ENCODE measurements around the gene SLC16A13. TPM values are rescaled to one million over a fixed set of nuclear protein-coding genes. Genes with fewer than 3 reads are reported as not detected.

Gene SLC16A13
- total RNA-seq, 6 experiments from 2014 or later, result 14.7 to 66.4 (median 39.5) TPM

GRCh38 chr17:7064261-7064660 is 28.4 kb downstream of the SLC16A13 start:
- no peaks in the 10 kb centered on the region for H3K27me3 ChIP-seq
- H3K4me3 ChIP-seq, result no peak overlapping the region
- H3K36me3 ChIP-seq, result no peaks in the 10 kb centered on the region
- 50% methylated on average over 1 of the region's 4 CpGs for WGBS (ENCODE audit: insufficient coverage, low coverage, low lambda C conversion rate, missing lambda C conversion rate)
- H3K9me3 ChIP-seq, result no peaks in the 10 kb centered on the region
- ATAC-seq (no peak), DNase-seq (peak in 1 of 3 donors; percentile 11)
- no peak overlapping the region for H3K27ac ChIP-seq
- no peak for TF ChIP-seq CTCF (IDR thresholded peaks at IDR 0.05)
- no peak for TF ChIP-seq POLR2A (IDR thresholded peaks at IDR 0.05)
- intact Hi-C loops (cut with DNase I), result no loop called here
- no peaks in the 10 kb centered on the region for H3K4me1 ChIP-seq

GRCh38 chr17:7067198-7067597 is 31.4 kb downstream of the SLC16A13 start:
- intact Hi-C loops (cut with DNase I), result no loop called here
- DNase-seq (no peak), ATAC-seq (peak in 1 of 4 donors; percentile 61)
- TF ChIP-seq CTCF (IDR thresholded peaks at IDR 0.05) (no peak), POLR2A (IDR thresholded peaks at IDR 0.05) (no peak)
- Histone ChIP-seq H3K9me3 (no peaks in the 10 kb centered on the region), H3K36me3 (no peaks in the 10 kb centered on the region), H3K27me3 (no peaks in the 10 kb centered on the region), H3K4me1 (no peaks in the 10 kb centered on the region), H3K27ac (no peak overlapping the region), H3K4me3 (no peak overlapping the region)
- WGBS (ENCODE audit: insufficient coverage, low coverage, low lambda C conversion rate, missing lambda C conversion rate), result 30% methylated on average over 1 of the region's 1 CpG

DNA sequence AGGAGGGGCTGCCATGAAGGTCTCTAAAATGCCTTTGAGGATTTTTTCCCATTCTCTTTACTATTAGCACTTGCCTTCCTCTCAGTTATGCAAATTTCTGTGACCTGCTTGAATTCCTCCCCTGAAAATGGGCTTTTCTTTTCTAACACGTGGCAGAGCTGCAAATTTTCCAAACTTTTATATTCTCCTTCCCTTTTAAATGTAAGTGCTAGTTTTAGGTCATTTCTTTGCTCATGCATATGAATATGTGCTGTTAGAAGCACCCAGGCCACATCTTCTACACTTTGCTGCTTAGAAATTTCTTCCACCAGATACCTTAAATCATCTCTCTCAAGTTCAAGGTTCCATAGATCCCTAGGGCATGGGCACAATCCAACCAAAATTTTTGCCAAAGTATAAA is 32.5 kb downstream of the SLC16A13 start:
- Histone ChIP-seq H3K9me3 (no peaks in the 10 kb centered on the region), H3K4me3 (no peak overlapping the region), H3K27me3 (no peaks in the 10 kb centered on the region), H3K27ac (no peak overlapping the region), H3K36me3 (no peaks in the 10 kb centered on the region), H3K4me1 (no peaks in the 10 kb centered on the region)
- DNase-seq (no peak), ATAC-seq (no peak)
- intact Hi-C loops (cut with DNase I), result no loop called here
- no peak for TF ChIP-seq CTCF (IDR thresholded peaks at IDR 0.05)
- TF ChIP-seq POLR2A (IDR thresholded peaks at IDR 0.05), result no peak
- WGBS (ENCODE audit: insufficient coverage, low coverage, low lambda C conversion rate, missing lambda C conversion rate), result 40% methylated on average over 1 of the region's 1 CpG

GRCh38 chr17:7070712-7071111 is 34.9 kb downstream of the SLC16A13 start:
- TF ChIP-seq POLR2A (IDR thresholded peaks at IDR 0.05) (no peak), CTCF (IDR thresholded peaks at IDR 0.05) (no peak)
- H3K36me3 ChIP-seq, result no peaks in the 10 kb centered on the region
- no peaks in the 10 kb centered on the region for H3K27me3 ChIP-seq
- intact Hi-C loops (cut with DNase I), result no loop called here
- H3K27ac ChIP-seq, result no peak overlapping the region
- H3K4me3 ChIP-seq, result no peak overlapping the region
- no peaks in the 10 kb centered on the region for H3K9me3 ChIP-seq
- 100% methylated on average over 1 of the region's 3 CpGs for WGBS (ENCODE audit: insufficient coverage, low coverage, low lambda C conversion rate, missing lambda C conversion rate)
- DNase-seq (no peak), ATAC-seq (peak in 1 of 4 donors; percentile 29)
- H3K4me1 ChIP-seq, result no peaks in the 10 kb centered on the region

DNA sequence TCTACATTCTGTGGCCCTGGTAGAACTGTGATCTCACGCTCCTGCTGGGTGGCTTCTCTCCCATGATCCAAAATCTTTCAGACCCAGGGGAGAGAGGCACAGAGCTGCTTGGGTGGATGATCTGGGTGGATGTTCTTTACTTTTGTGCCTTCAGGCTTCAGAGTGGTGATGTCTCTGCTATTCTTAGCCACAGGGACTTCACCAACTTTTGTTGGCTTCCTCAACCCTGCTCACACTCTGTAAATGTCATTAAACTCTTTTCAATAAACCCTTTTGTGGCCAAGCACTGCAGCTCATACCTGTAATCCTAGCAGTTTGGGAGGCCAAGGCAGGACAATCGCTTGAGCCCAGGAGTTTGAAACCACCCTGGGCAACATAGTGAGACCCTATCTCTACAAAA is 36.6 kb downstream of the SLC16A13 start:
- no peaks in the 10 kb centered on the region for H3K9me3 ChIP-seq
- WGBS (ENCODE audit: insufficient coverage, low coverage, low lambda C conversion rate, missing lambda C conversion rate), result 71% methylated on average over 1 of the region's 2 CpGs
- intact Hi-C loops (cut with DNase I), result no loop called here
- no peaks in the 10 kb centered on the region for H3K27me3 ChIP-seq
- DNase-seq (no peak), ATAC-seq (no peak)
- no peak overlapping the region for H3K4me3 ChIP-seq
- H3K4me1 ChIP-seq, result no peaks in the 10 kb centered on the region
- H3K27ac ChIP-seq, result no peak overlapping the region
- no peaks in the 10 kb centered on the region for H3K36me3 ChIP-seq
- TF ChIP-seq POLR2A (IDR thresholded peaks at IDR 0.05), result no peak
- no peak for TF ChIP-seq CTCF (IDR thresholded peaks at IDR 0.05)

All from right lobe of liver (tissue), 6 donors.